Activated naive CD8-positive, alpha-beta T cell (primary cell): ENCODE measurements around the gene CDKAL1.
"Not testable (repeated sequence)": the region's sequence is repeated elsewhere in the genome, so short reads cannot be mapped to it uniquely, and the experiment has no call there.

ENCODE experiments used
- H3K27ac Mint-ChIP-seq: one replicate; pipeline ENCODE4 v1.8.0; 2021; ENCODE audit warnings: mixed read lengths
- H3K27me3 Mint-ChIP-seq: one replicate; pipeline ENCODE4 v1.8.0; 2021; ENCODE audit warnings: mixed read lengths
- H3K36me3 Mint-ChIP-seq: one replicate; pipeline ENCODE4 v1.8.0; 2021; ENCODE audit warnings: mixed read lengths
- H3K4me1 Mint-ChIP-seq: one replicate; pipeline ENCODE4 v1.8.0; 2021; ENCODE audit warnings: low read depth, mixed read lengths
- H3K4me3 Mint-ChIP-seq: one replicate; pipeline ENCODE4 v1.8.0; 2021; ENCODE audit warnings: mild to moderate bottlenecking, mixed read lengths
- H3K9me3 Mint-ChIP-seq: one replicate; pipeline ENCODE4 v1.8.0; 2021; ENCODE audit warnings: low read depth, mixed read lengths

The CDKAL1 gene

DNA sequence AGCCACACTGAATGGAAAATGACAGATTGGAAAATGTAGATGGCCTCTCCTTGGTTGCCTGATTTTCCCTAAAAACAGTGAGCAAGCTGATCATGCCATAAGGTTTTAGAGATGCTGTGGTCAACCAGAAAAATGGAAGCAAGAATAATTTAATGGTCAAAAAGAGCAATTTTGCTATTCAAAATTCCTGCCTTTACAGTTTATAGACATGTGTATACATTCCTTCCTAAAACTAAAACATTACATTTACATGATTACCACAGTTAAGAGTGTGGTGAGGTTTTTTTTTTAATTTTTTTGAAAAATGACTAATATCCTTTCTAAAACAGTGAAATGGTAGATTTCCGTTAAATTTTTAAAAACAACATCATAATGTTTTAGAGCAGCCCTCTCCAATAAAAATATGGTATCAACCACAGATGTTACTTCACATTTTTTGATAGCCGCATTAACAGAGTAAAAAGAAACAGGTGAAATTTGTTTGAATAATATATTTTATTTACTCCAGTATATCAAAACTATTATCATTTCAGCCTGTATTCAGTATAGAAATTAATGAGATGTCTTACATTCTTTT, 652.3 kb downstream of the CDKAL1 start:
- H3K4me1 Mint-ChIP-seq = peaks cover 3% of the 10 kb centered on the region
- no peak overlapping the region for H3K27ac Mint-ChIP-seq
- no peaks in the 10 kb centered on the region for H3K9me3 Mint-ChIP-seq
- no peaks in the 10 kb centered on the region for H3K27me3 Mint-ChIP-seq
- H3K36me3 Mint-ChIP-seq = peaks cover 9% of the 10 kb centered on the region
- no peak overlapping the region for H3K4me3 Mint-ChIP-seq

GRCh38 chr6:21187485-21187884, 653.2 kb downstream of the CDKAL1 start:
- H3K4me3 Mint-ChIP-seq = no peak overlapping the region
- peaks cover 3% of the 10 kb centered on the region for H3K4me1 Mint-ChIP-seq
- peaks cover 9% of the 10 kb centered on the region for H3K36me3 Mint-ChIP-seq
- no peak overlapping the region for H3K27ac Mint-ChIP-seq
- no peaks in the 10 kb centered on the region for H3K9me3 Mint-ChIP-seq
- no peaks in the 10 kb centered on the region for H3K27me3 Mint-ChIP-seq

DNA sequence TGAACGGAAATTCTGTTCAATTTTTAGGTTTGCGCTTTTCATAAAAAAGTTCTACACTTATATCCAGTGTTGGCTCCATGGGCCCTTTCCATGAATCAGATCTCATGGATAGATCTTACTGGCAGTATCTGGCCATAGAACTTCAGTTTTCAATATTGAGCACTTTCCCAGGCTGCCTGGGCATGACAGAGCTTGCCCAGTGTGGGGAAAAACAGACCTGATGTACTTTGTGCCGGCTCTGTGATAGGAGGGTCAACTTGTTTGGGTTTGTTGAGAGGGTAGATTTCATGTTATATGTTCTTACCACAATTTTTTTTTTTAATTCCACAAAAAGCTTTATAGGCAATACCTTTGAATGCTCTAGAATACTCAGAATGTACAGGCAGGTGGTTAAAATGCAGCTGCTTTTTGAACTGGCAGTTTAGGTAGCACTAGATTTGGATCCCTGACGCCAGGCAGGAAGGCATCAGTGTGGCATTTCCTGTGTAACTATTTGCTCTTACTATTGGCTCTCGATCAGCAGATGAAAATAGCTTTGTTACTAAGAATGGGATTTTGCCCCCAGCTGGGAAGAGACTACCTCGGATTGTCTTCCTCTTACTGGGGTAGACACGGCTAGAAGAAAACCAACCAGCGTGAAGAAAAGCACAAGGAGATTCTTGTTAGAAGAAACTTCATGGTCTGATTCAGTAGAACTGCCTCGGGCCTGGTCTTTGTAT, 654.4 kb downstream of the CDKAL1 start:
- no peaks in the 10 kb centered on the region for H3K9me3 Mint-ChIP-seq
- H3K4me3 Mint-ChIP-seq = no peak overlapping the region
- H3K36me3 Mint-ChIP-seq = peaks cover 13% of the 10 kb centered on the region
- H3K27me3 Mint-ChIP-seq = no peaks in the 10 kb centered on the region
- H3K27ac Mint-ChIP-seq = no peak overlapping the region
- peaks cover 3% of the 10 kb centered on the region for H3K4me1 Mint-ChIP-seq

- Mint-ChIP-seq H3K4me1 (peaks cover 3% of the 10 kb centered on the region), H3K27ac (no peak overlapping the region), H3K9me3 (no peaks in the 10 kb centered on the region), H3K36me3 (peaks cover 13% of the 10 kb centered on the region), H3K27me3 (no peaks in the 10 kb centered on the region), H3K4me3 (no peak overlapping the region)
These were observed 655.5 kb downstream of the CDKAL1 start for GRCh38 chr6:21189759-21190158.

DNA sequence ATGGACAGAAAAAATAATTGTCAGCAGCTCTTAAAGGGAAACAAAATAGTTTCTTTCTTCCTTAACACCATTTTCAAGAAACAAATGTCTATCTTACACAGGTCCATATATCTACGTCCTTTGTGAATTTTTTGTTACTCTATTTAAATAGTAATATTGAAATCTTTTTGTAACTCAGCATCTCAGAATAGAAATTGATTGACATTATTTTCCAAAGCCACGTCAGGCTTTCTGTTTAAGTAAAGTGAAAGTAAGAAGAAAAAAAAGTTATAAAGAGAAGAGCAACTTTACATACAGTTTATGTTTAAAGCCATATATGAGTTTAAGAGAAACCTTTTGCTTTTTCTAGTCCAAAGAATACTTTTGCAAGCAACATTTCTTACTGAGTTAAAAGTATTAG, 656.4 kb downstream of the CDKAL1 start:
- H3K27ac Mint-ChIP-seq = no peak overlapping the region
- peaks cover 3% of the 10 kb centered on the region for H3K4me1 Mint-ChIP-seq
- no peak overlapping the region for H3K4me3 Mint-ChIP-seq

DNA sequence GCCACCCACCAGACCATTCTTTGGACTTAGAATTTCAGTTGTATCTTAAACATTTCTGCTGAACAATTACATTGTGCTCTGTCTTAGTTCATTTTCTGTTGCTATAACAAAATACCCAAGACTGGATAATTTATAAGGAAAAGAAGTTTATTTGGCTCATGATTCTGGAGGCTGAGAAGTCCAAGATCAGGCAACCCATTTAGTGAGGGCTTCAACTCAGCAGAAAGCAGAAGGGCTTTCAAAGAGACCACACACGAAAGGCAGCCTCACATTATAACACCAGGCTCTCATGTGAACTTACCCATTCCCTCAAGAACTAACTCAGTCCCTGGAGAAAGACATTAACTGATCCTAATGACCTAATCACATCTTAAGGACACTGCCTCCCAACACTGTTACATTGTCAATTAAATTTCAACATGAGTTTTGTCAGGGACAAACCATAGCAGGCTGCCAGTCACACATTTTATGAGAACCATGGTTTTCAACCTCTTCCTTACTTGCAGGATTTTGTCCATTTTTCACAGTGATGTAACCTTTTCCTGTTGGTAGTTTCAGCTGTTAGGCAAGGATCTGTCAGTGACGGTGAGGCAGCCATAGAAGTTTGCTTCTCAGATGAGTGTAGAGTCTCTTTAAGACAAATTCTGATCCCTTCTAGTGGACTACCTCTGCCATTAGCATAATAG, 659.7 kb downstream of the CDKAL1 start:
- Mint-ChIP-seq H3K9me3 (no peaks in the 10 kb centered on the region), H3K4me1 (peaks cover 1% of the 10 kb centered on the region), H3K4me3 (no peak overlapping the region), H3K27me3 (no peaks in the 10 kb centered on the region), H3K27ac (no peak overlapping the region), H3K36me3 (peaks cover 19% of the 10 kb centered on the region)

More for the DNA sequence above, 656.4 kb downstream of the CDKAL1 start:
- peaks cover 11% of the 10 kb centered on the region for H3K36me3 Mint-ChIP-seq
- H3K27me3 Mint-ChIP-seq = no peaks in the 10 kb centered on the region
- H3K9me3 Mint-ChIP-seq = no peaks in the 10 kb centered on the region

DNA sequence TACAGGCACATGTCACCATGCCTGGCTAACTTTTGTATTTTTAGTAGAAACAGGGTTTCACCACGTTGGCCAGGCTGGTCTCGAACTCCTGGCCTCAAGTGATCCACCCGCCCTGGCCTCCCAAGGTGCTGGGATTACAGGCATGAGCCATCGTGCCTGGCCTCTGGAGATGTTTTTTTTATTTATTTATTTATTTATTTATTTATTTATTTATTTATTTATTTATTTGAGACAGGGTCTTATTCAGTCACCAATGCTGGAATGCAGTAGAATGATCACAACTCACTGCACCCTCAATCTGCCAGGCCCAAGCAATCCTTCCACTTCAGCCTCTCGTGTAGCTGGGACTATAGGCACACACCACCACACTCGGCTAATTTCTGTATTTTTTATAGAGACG, 661.0 kb downstream of the CDKAL1 start:
- not testable (repeated sequence) for H3K27ac Mint-ChIP-seq

GRCh38 chr6:21198032-21198640, 663.9 kb downstream of the CDKAL1 start:
- Mint-ChIP-seq H3K27ac (no peak overlapping the region), H3K36me3 (peaks cover 32% of the 10 kb centered on the region), H3K4me1 (no peaks in the 10 kb centered on the region), H3K27me3 (no peaks in the 10 kb centered on the region), H3K9me3 (no peaks in the 10 kb centered on the region), H3K4me3 (no peak overlapping the region)

More for the DNA sequence above, 661.0 kb downstream of the CDKAL1 start:
- H3K4me1 Mint-ChIP-seq, H3K4me3 Mint-ChIP-seq, H3K27me3 Mint-ChIP-seq, H3K9me3 Mint-ChIP-seq: not testable (repeated sequence)
- H3K36me3 Mint-ChIP-seq = peaks cover 20% of the 10 kb centered on the region

- H3K9me3 Mint-ChIP-seq = no peaks in the 10 kb centered on the region
- H3K27ac Mint-ChIP-seq = no peak overlapping the region
- no peaks in the 10 kb centered on the region for H3K27me3 Mint-ChIP-seq
- no peak overlapping the region for H3K4me3 Mint-ChIP-seq
- H3K4me1 Mint-ChIP-seq = no peaks in the 10 kb centered on the region
- H3K36me3 Mint-ChIP-seq = peaks cover 30% of the 10 kb centered on the region
These were observed 665.0 kb downstream of the CDKAL1 start for GRCh38 chr6:21199262-21199661.

DNA sequence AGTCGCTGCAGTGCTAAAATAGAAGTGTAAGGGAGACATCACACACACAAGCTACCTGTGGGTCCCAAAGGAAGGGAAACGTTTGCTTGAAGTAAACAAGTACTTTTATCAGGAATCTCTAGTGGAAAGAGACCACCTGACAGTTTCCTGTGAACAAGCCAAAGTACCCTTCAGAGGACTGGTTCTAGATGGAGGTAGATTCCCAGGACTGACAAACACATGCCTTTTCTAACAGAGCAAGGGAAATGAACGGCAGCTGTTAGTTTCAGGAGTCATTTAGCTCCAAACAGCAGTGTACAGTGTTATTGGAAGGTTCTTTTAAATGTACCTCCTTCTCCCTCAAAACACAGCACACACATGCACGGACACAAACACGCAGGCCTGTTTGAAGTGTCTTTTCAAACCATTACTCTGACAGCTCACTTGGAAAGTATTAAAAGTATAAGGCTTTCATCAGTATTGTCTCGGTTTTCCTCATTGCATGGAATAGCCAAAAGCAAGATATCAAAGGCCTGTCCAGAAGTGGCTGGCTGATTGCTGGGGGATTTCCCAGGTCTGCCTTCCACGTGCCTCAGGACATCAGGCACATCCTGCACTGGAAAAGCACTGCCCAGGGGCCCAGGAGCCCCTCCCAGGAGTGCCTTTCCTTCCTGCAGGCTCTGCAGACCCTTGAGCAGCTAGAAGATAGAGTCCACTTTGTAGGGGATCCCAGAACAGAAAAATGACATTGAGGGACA, 666.0 kb downstream of the CDKAL1 start:
- no peak overlapping the region for H3K27ac Mint-ChIP-seq
- H3K9me3 Mint-ChIP-seq = peaks cover 3% of the 10 kb centered on the region
- no peak overlapping the region for H3K4me3 Mint-ChIP-seq
- no peaks in the 10 kb centered on the region for H3K4me1 Mint-ChIP-seq
- no peaks in the 10 kb centered on the region for H3K27me3 Mint-ChIP-seq
- peaks cover 38% of the 10 kb centered on the region for H3K36me3 Mint-ChIP-seq

DNA sequence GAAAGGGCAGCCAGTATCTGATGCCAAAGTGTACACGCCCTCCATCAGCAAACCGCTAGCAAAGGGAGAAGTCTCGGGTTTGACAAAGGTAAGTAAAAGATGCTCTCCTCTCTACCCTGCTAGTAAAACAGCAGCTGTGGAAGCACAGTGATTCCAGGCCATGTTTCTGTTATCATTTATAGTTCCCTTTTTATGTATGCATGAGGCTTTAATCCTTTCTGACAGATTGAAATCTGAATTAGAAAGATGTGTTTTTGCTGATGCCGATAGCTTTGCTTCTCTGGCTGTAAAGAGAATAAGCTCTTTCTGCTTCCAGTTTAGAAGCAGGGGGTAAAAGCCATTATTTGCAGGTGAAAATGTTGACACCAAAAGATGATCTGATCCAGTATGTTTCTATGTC, 666.9 kb downstream of the CDKAL1 start:
- Mint-ChIP-seq H3K36me3 (peaks cover 40% of the 10 kb centered on the region), H3K4me1 (no peaks in the 10 kb centered on the region), H3K9me3 (peaks cover 3% of the 10 kb centered on the region), H3K27me3 (no peaks in the 10 kb centered on the region), H3K27ac (no peak overlapping the region), H3K4me3 (no peak overlapping the region)

GRCh38 chr6:21201637-21202350, 667.5 kb downstream of the CDKAL1 start:
- no peak overlapping the region for H3K27ac Mint-ChIP-seq
- H3K4me3 Mint-ChIP-seq = no peak overlapping the region
- H3K4me1 Mint-ChIP-seq = no peaks in the 10 kb centered on the region
- H3K9me3 Mint-ChIP-seq = peaks cover 3% of the 10 kb centered on the region
- H3K27me3 Mint-ChIP-seq = no peaks in the 10 kb centered on the region
- H3K36me3 Mint-ChIP-seq = peaks cover 41% of the 10 kb centered on the region

- no peak overlapping the region for H3K27ac Mint-ChIP-seq
- H3K4me1 Mint-ChIP-seq = no peaks in the 10 kb centered on the region
- no peak overlapping the region for H3K4me3 Mint-ChIP-seq
- peaks cover 41% of the 10 kb centered on the region for H3K36me3 Mint-ChIP-seq
- H3K27me3 Mint-ChIP-seq = no peaks in the 10 kb centered on the region
- peaks cover 3% of the 10 kb centered on the region for H3K9me3 Mint-ChIP-seq
These were observed 668.3 kb downstream of the CDKAL1 start for GRCh38 chr6:21202521-21202920.

GRCh38 chr6:21204951-21205350, 670.7 kb downstream of the CDKAL1 start:
- peaks cover 50% of the 10 kb centered on the region for H3K36me3 Mint-ChIP-seq
- H3K9me3 Mint-ChIP-seq = peaks cover 3% of the 10 kb centered on the region
- no peaks in the 10 kb centered on the region for H3K27me3 Mint-ChIP-seq
- no peak overlapping the region for H3K4me3 Mint-ChIP-seq
- H3K4me1 Mint-ChIP-seq = no peaks in the 10 kb centered on the region
- no peak overlapping the region for H3K27ac Mint-ChIP-seq
